ENCODE measurements around the gene APCS.

Gene APCS

DNA sequence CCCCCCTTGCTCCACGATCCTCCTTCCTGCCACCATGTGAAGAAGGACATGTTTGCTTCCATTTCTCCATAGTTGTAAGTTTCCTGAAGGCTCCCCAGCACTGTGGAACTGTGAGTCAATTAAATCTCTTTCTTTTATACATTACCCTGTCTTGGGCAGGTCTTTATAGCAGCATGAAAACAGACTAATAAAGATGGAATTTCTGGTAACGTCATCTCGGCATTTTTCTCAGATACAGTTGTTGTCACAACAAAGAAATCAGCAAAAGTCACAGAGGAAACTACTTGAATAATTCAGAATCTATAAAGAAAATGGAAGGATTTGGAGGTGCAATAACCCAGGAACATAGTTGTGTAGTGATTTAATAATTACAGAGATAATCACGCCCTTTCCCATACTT lies 4.4 kb downstream of the APCS start:
- TF ChIP-seq MAX (IDR thresholded peaks at IDR 0.05) (no peak), TEAD4 (IDR thresholded peaks at IDR 0.05) (no peak), YY1 (IDR thresholded peaks at IDR 0.05; ENCODE audit: low read depth) (no peak), CEBPB (IDR thresholded peaks at IDR 0.05) (no peak), EP300 (IDR thresholded peaks at IDR 0.05; ENCODE audit: borderline replicate concordance) (no peak), USF1 (IDR thresholded peaks at IDR 0.05) (no peak), RAD21 (IDR thresholded peaks at IDR 0.05; ENCODE audit: low read depth) (no peak), EGR1 (IDR thresholded peaks at IDR 0.05) (no peak), TAF1 (IDR thresholded peaks at IDR 0.05; ENCODE audit: low read depth) (no peak), FOXM1 (IDR thresholded peaks at IDR 0.05; ENCODE audit: borderline replicate concordance, low read depth) (no peak), ZBTB7A (IDR thresholded peaks at IDR 0.05; ENCODE audit: low read depth) (no peak), CREB1 (IDR thresholded peaks at IDR 0.05; ENCODE audit: low read depth) (no peak), NFIC (IDR thresholded peaks at IDR 0.05) (no peak), TCF12 (IDR thresholded peaks at IDR 0.05; ENCODE audit: low read depth) (no peak)
- TF ChIP-seq, protein P1, sequence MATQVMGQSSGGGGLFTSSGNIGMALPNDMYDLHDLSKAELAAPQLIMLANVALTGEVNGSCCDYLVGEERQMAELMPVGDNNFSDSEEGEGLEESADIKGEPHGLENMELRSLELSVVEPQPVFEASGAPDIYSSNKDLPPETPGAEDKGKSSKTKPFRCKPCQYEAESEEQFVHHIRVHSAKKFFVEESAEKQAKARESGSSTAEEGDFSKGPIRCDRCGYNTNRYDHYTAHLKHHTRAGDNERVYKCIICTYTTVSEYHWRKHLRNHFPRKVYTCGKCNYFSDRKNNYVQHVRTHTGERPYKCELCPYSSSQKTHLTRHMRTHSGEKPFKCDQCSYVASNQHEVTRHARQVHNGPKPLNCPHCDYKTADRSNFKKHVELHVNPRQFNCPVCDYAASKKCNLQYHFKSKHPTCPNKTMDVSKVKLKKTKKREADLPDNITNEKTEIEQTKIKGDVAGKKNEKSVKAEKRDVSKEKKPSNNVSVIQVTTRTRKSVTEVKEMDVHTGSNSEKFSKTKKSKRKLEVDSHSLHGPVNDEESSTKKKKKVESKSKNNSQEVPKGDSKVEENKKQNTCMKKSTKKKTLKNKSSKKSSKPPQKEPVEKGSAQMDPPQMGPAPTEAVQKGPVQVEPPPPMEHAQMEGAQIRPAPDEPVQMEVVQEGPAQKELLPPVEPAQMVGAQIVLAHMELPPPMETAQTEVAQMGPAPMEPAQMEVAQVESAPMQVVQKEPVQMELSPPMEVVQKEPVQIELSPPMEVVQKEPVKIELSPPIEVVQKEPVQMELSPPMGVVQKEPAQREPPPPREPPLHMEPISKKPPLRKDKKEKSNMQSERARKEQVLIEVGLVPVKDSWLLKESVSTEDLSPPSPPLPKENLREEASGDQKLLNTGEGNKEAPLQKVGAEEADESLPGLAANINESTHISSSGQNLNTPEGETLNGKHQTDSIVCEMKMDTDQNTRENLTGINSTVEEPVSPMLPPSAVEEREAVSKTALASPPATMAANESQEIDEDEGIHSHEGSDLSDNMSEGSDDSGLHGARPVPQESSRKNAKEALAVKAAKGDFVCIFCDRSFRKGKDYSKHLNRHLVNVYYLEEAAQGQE (IDR thresholded peaks at IDR 0.05; ENCODE audit: low read depth), result no peak

GRCh38 chr1:159594625-159595405 lies 7.2 kb downstream of the APCS start:
- no peak for TF ChIP-seq USF1 (IDR thresholded peaks at IDR 0.05)
- TF ChIP-seq TAF1 (IDR thresholded peaks at IDR 0.05; ENCODE audit: low read depth), result no peak
- TF ChIP-seq EGR1 (IDR thresholded peaks at IDR 0.05), result no peak
- no peak for TF ChIP-seq RAD21 (IDR thresholded peaks at IDR 0.05; ENCODE audit: low read depth)
- TF ChIP-seq CREB1 (IDR thresholded peaks at IDR 0.05; ENCODE audit: low read depth), result no peak
- no peak for TF ChIP-seq MAX (IDR thresholded peaks at IDR 0.05)
- TF ChIP-seq EP300 (IDR thresholded peaks at IDR 0.05; ENCODE audit: borderline replicate concordance), result no peak
- no peak for TF ChIP-seq CEBPB (IDR thresholded peaks at IDR 0.05)
- no peak for TF ChIP-seq YY1 (IDR thresholded peaks at IDR 0.05; ENCODE audit: low read depth)
- no peak for TF ChIP-seq FOXM1 (IDR thresholded peaks at IDR 0.05; ENCODE audit: borderline replicate concordance, low read depth)
- no peak for TF ChIP-seq TEAD4 (IDR thresholded peaks at IDR 0.05)
- no peak for TF ChIP-seq ZBTB7A (IDR thresholded peaks at IDR 0.05; ENCODE audit: low read depth)

- TF ChIP-seq TEAD4 (IDR thresholded peaks at IDR 0.05), result peak; percentile 64; the same call in 1 of the 2 replicates
- no peak for TF ChIP-seq ZBTB7A (IDR thresholded peaks at IDR 0.05; ENCODE audit: low read depth)
- TF ChIP-seq NFIC (IDR thresholded peaks at IDR 0.05), result no peak
- TF ChIP-seq MAX (IDR thresholded peaks at IDR 0.05), result no peak
Measured at GRCh38 chr1:159598196-159598595, 10.6 kb downstream of the APCS start.

GRCh38 chr1:159600894-159601293 lies 13.3 kb downstream of the APCS start:
- TF ChIP-seq NFIC (IDR thresholded peaks at IDR 0.05), result no peak
- no peak for TF ChIP-seq FOXM1 (IDR thresholded peaks at IDR 0.05; ENCODE audit: borderline replicate concordance, low read depth)

DNA sequence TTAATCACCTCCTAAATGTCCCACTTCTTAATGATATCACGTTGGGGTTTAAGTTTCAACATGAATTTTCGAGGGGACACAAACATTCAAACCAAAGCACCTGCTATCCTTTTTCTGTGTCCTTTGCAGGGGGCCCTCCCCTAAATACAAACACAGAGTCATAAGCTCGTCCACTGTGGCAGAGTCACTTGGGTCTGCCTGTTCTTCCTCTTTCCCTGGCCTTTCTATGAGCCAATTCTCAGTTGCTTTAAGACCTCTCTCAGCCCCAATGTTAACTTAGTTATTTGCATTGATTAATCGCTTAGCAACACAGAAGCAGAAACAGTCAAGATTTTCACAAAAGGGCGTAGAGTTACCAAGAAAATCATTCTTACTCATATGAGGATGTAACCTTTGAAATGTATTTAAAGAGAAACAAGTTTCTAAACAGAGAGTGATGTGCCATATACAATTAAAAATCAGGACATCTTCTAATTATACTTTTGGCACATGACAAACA lies 14.9 kb downstream of the APCS start:
- no peak for TF ChIP-seq USF1 (IDR thresholded peaks at IDR 0.05)
- TF ChIP-seq NFIC (IDR thresholded peaks at IDR 0.05), result no peak
- no peak for TF ChIP-seq TCF12 (IDR thresholded peaks at IDR 0.05; ENCODE audit: low read depth)
- TF ChIP-seq YY1 (IDR thresholded peaks at IDR 0.05; ENCODE audit: low read depth), result no peak
- no peak for TF ChIP-seq FOXM1 (IDR thresholded peaks at IDR 0.05; ENCODE audit: borderline replicate concordance, low read depth)

DNA sequence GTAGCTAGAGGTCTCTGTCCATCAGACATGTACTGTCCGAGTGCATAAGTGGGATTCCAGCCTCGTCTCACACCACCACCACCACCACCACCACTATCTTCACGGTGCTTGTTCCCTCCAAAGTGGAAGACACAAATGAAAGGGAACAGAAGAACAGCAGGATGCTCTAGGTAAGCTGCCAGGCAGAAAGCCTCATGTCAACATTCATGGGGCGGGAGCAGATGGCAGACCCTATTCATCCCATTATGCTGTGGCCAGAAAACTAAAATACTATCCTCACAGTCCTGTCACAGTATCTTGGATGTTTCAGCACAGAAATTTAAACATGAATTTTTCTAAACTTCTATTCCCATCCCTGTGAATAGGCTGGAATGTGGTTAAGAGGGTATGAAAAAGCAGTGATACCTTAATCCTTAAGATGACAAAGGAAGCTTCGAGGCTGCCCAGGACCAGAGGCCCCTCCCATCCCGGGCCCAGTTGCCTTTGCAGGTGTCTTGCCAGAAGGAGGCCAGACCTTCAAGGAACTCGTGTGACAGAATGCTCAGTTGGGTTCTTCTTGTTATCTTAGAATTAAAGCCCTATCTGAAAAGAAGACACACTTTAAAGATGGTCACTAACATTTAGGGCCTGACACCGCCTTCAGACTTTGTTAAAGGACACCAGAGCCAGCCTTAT lies 24.7 kb downstream of the APCS start:
- no peak for TF ChIP-seq CREB1 (IDR thresholded peaks at IDR 0.05; ENCODE audit: low read depth)
- TF ChIP-seq TAF1 (IDR thresholded peaks at IDR 0.05; ENCODE audit: low read depth), result no peak
- TF ChIP-seq EGR1 (IDR thresholded peaks at IDR 0.05), result no peak
- TF ChIP-seq YY1 (IDR thresholded peaks at IDR 0.05; ENCODE audit: low read depth), result no peak
- TF ChIP-seq, protein P1 (IDR thresholded peaks at IDR 0.05; ENCODE audit: low read depth), result no peak
- TF ChIP-seq FOXM1 (IDR thresholded peaks at IDR 0.05; ENCODE audit: borderline replicate concordance, low read depth), result no peak
- TF ChIP-seq ZBTB7A (IDR thresholded peaks at IDR 0.05; ENCODE audit: low read depth), result no peak
- no peak for TF ChIP-seq MAX (IDR thresholded peaks at IDR 0.05)
- no peak for TF ChIP-seq CEBPB (IDR thresholded peaks at IDR 0.05)
- no peak for TF ChIP-seq NFIC (IDR thresholded peaks at IDR 0.05)
- no peak for TF ChIP-seq USF1 (IDR thresholded peaks at IDR 0.05)
- TF ChIP-seq RAD21 (IDR thresholded peaks at IDR 0.05; ENCODE audit: low read depth), result no peak
- TF ChIP-seq TEAD4 (IDR thresholded peaks at IDR 0.05), result no peak
- no peak for TF ChIP-seq EP300 (IDR thresholded peaks at IDR 0.05; ENCODE audit: borderline replicate concordance)
- no peak for TF ChIP-seq TCF12 (IDR thresholded peaks at IDR 0.05; ENCODE audit: low read depth)
